HG02973 (cell line): ENCODE data around the gene MUL1.

ENCODE experiments used
- ATAC-seq: cut with Tn5 transposase; IDR thresholded peaks from one replicate; pipeline ENCODE4 v1.9.1; 2021; ENCODE audit warnings: moderate library complexity; ENCODE audit not compliant: unreplicated experiment

Gene MUL1, protein sequence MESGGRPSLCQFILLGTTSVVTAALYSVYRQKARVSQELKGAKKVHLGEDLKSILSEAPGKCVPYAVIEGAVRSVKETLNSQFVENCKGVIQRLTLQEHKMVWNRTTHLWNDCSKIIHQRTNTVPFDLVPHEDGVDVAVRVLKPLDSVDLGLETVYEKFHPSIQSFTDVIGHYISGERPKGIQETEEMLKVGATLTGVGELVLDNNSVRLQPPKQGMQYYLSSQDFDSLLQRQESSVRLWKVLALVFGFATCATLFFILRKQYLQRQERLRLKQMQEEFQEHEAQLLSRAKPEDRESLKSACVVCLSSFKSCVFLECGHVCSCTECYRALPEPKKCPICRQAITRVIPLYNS

GRCh38 chr1:20507564-20508410 lies at the start of gene MUL1:
Gene MUL1, minus strand, starts transcription at chr1:20508151. Its CDS starts 127 bp downstream, at chr1:20508024.
- ATAC-seq, result peak; percentile 79

DNA sequence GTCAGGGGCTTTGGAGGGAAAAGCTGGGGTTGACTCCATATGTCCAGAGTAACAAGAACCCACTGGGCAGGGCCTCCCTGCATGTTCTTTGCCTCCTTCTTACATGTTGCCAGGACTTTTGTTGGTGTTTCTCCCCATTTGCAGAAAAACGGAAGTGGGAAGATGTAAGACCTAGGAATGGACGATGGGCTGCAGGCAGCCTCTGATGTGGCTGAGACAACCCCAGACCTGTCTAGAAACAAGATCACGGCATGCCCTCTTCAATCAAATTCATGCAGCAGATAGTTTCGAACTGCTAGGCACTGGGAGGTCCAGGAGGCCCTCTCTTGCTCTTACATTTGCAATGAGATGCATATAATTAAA lies 47.8 kb upstream of the MUL1 start:
- ATAC-seq, result no peak

GRCh38 chr1:20555025-20555757 lies 47.2 kb upstream of the MUL1 start:
- no peak for ATAC-seq

DNA sequence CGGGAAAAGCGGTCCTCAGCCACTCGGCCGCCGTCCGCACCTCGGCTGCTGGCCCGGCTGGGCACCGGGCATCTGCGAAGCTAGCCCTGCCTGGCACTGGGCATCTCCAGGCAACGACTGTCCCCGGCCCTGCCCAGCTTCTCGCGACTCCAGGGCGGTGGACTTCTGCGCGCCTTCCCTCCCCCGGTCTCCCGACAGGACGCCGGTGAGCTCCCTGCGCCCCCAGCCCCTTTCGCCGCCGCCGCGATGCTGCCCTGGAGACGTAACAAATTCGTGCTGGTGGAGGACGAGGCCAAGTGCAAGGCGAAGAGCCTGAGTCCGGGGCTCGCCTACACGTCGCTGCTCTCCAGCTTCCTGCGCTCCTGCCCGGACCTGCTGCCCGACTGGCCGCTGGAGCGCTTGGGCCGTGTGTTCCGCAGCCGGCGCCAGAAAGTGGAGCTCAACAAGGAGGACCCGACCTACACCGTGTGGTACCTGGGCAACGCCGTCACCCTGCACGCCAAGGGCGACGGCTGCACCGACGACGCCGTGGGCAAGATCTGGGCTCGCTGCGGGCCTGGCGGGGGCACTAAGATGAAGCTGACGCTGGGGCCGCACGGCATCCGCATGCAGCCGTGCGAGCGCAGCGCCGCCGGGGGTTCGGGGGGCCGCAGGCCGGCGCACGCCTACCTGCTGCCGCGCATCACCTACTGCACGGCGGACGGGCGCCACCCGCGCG lies 44.9 kb upstream of the MUL1 start:
- ATAC-seq, result no peak

GRCh38 chr1:20551945-20552727 lies 44.2 kb upstream of the MUL1 start, which contains the start of gene FAM43B:
Gene FAM43B, plus strand, starts transcription at chr1:20552573. Its CDS starts 401 bp downstream, at chr1:20552974.
- ATAC-seq, result no peak

DNA sequence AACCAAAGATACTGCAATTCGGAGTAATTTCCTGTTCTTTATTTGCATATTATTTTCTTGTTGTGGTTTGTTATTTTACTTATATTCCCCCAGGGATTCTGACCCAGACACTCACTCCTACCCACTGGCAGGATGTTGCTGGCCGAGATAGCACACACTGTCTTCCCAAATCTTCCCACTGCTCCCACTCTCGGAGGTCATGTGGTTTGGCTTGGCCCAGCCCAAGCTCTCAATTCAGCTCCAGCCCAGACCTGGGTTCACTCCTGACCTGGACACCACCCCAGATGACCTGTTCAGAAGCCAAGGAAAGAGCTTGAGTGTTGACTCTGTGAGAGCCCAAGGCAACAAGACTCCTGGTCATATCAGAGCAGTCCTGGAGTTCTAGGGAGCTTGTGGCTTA lies 43.2 kb upstream of the MUL1 start:
- no peak for ATAC-seq

DNA sequence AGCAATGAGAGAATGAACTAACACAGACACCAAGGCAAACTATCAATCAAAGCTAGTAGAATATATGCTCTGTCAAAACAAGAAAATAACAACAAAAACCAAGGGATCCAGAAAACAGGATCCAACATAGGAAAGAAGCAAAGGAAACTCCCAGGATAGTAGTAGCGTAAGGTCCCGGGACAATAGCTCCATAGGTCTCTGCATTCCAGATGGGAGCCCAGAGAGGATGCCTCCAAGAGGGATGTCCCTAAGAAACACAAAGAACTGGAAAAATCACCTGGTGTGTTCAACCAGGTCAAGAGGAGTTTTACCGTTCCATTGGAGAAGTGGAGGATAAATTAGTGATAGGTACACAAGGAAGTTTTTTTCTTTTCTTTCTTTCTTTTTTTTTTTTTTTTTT lies 38.7 kb upstream of the MUL1 start:
- no peak for ATAC-seq

GRCh38 chr1:20540281-20540680 lies 32.3 kb upstream of the MUL1 start:
- no peak for ATAC-seq

DNA sequence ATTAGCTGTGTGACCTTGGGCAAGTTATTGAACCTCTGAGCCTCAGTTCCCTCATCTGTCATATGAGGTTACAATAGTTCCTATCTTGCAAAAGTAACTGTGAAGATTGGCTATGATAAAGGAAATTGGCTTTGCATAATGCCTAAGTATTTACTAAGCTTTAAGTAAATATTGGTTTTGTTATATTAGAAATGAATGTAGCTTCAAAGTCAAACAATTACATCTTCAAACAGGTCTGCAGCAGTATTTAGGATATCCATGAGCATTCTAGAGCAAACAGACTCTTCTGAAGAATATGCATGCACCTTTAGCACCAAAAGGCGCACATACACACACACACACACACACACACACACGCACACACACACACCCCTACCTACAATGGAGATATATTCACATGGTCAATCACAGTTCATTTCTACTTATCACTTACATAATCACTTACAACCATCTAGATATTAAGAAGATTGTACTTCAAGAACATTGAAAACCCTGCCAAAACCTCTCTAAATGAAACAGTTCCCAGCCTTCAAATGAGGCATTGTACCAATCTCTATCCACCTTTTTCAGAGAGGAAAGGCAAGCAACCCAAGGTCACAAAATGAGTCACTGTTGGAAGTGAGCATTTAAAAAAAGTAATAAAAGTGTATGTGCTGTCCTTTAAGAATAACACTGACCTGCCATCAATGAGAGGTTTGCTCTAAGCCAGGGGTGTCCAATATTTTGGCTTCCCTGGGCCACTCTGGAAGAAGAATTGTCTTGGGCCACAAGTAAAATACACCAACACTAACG lies 31.0 kb upstream of the MUL1 start:
- ATAC-seq, result no peak

- no peak for ATAC-seq
Measured at GRCh38 chr1:20538227-20538626, 30.3 kb upstream of the MUL1 start.

- no peak for ATAC-seq
Measured at GRCh38 chr1:20534659-20535417, 26.9 kb upstream of the MUL1 start.

DNA sequence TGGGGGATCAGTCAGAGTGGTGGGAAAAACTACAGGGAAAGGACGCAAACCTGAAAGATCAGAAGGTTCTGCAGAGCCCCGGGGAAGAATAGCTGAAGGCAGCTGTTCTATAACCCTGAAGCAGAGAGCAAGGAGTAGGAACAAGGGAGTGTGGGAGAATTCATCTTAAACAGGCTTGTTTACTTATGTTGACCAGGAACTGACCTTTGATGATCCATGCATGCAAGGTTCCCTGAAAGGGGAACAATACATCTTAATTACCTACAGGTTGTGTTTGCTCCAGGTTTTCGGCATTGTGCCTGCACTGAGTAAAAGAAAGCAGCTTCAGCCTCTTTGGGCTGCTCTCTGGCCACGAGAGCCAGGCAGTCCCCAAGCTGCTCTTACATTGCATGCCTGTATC lies 25.7 kb upstream of the MUL1 start:
- no peak for ATAC-seq

- no peak for ATAC-seq
Measured at GRCh38 chr1:20530901-20531300, 22.9 kb upstream of the MUL1 start.

GRCh38 chr1:20530306-20530705 lies 22.4 kb upstream of the MUL1 start:
- no peak for ATAC-seq

GRCh38 chr1:20528221-20528620 lies 20.3 kb upstream of the MUL1 start:
- no peak for ATAC-seq

- no peak for ATAC-seq
Measured at GRCh38 chr1:20526267-20526666, 18.3 kb upstream of the MUL1 start.

GRCh38 chr1:20521960-20522861 lies 14.3 kb upstream of the MUL1 start:
- no peak for ATAC-seq
